HG03196 (cell line): ENCODE results near the gene TNFAIP8L3.
"Not testable (repeated sequence)": the region's sequence is repeated elsewhere in the genome, so short reads cannot be mapped to it uniquely, and the experiment has no call there.

Experiments
- ATAC-seq: cut with Tn5 transposase; IDR thresholded peaks from one replicate; pipeline ENCODE4 v1.9.1; 2021; ENCODE audit not compliant: unreplicated experiment

The TNFAIP8L3 gene

GRCh38 chr15:51094606-51095569, at the start of gene TNFAIP8L3:
TSS of gene TNFAIP8L3 (minus strand) at chr15:51094906. CDS start at chr15:51094595, 311 bp downstream.
- no peak for ATAC-seq

GRCh38 chr15:51144021-51144532, 49.4 kb upstream of the TNFAIP8L3 start:
- ATAC-seq: no peak

- ATAC-seq: not testable (repeated sequence)
These were observed 45.6 kb upstream of the TNFAIP8L3 start for GRCh38 chr15:51140347-51140746.

- ATAC-seq: no peak
These were observed 44.4 kb upstream of the TNFAIP8L3 start for GRCh38 chr15:51139091-51139490.

- ATAC-seq: no peak
These were observed 43.2 kb upstream of the TNFAIP8L3 start for GRCh38 chr15:51137880-51138430.

- ATAC-seq: no peak
These were observed 42.3 kb upstream of the TNFAIP8L3 start for GRCh38 chr15:51137024-51137423.

- ATAC-seq: no peak
These were observed 40.6 kb upstream of the TNFAIP8L3 start for GRCh38 chr15:51135276-51135675.

GRCh38 chr15:51134416-51135199, 39.9 kb upstream of the TNFAIP8L3 start:
- no peak for ATAC-seq

- no peak for ATAC-seq
These were observed 38.5 kb upstream of the TNFAIP8L3 start for GRCh38 chr15:51133140-51133765.

GRCh38 chr15:51132384-51133139, 37.9 kb upstream of the TNFAIP8L3 start:
- ATAC-seq: no peak

- no peak for ATAC-seq
These were observed 37.0 kb upstream of the TNFAIP8L3 start for GRCh38 chr15:51131596-51132290.

- no peak for ATAC-seq
These were observed 35.6 kb upstream of the TNFAIP8L3 start for GRCh38 chr15:51130344-51130743.

GRCh38 chr15:51129535-51130188, 35.0 kb upstream of the TNFAIP8L3 start:
- ATAC-seq: no peak

GRCh38 chr15:51128701-51129100, 34.0 kb upstream of the TNFAIP8L3 start:
- no peak for ATAC-seq

- ATAC-seq: no peak
These were observed 32.1 kb upstream of the TNFAIP8L3 start for GRCh38 chr15:51126842-51127241.

GRCh38 chr15:51123002-51123401, 28.3 kb upstream of the TNFAIP8L3 start:
- ATAC-seq: not testable (repeated sequence)

- no peak for ATAC-seq
These were observed 27.0 kb upstream of the TNFAIP8L3 start for GRCh38 chr15:51121631-51122225.

- ATAC-seq: no peak
These were observed 26.4 kb upstream of the TNFAIP8L3 start for GRCh38 chr15:51121118-51121517.

GRCh38 chr15:51119120-51119519, 24.4 kb upstream of the TNFAIP8L3 start:
- ATAC-seq: no peak
